Smooth muscle cell (in vitro differentiated cells): ENCODE data around the gene SOCS6. TPM values are rescaled to one million over a fixed set of nuclear protein-coding genes. Genes with fewer than 3 reads are reported as not detected.
A peak's percentile ranks its signal among the peaks of the same experiment; 100 is the strongest.

Experiments
- DNase-seq: peaks from one replicate; lab custom pipeline; 2025; ENCODE audit not compliant: unreplicated experiment; lab: John Stamatoyannopoulos, UW
- H2AFZ ChIP-seq: fragments of 200-600 bp; sonication (generic); 2 replicates; pipeline ENCODE4 v1.6.0; 2016; ENCODE audit warnings: antibody characterized with exemption, low read depth, mild to moderate bottlenecking
- H3F3A ChIP-seq: fragments of 200-600 bp; sonication (generic); 2 replicates; pipeline ENCODE4 v1.6.0; 2017; ENCODE audit warnings: antibody characterized with exemption, low read depth
- H3K27ac ChIP-seq: fragments of 200-600 bp; sonication (generic); 2 replicates; pipeline ENCODE4 v1.5.1; 2016; ENCODE audit warnings: low read depth, mild to moderate bottlenecking
- H3K27me3 ChIP-seq: fragments of 200-600 bp; sonication (generic); 2 replicates; pipeline ENCODE4 v1.6.1; 2016; ENCODE audit warnings: low read depth, mild to moderate bottlenecking
- H3K36me3 ChIP-seq: fragments of 200-600 bp; sonication (generic); 2 replicates; pipeline ENCODE4 v1.5.1; 2016; ENCODE audit warnings: low read depth
- H3K4me1 ChIP-seq: fragments of 200-600 bp; sonication (generic); 2 replicates; pipeline ENCODE4 v1.5.1; 2016; ENCODE audit warnings: low read depth
- H3K4me2 ChIP-seq: fragments of 200-600 bp; sonication (generic); 2 replicates; pipeline ENCODE4 v1.6.0; 2016; ENCODE audit warnings: mild to moderate bottlenecking
- H3K4me3 ChIP-seq: fragments of 200-600 bp; sonication (generic); 2 replicates; pipeline ENCODE4 v1.5.1; 2016; ENCODE audit warnings: mild to moderate bottlenecking
- H3K79me2 ChIP-seq: fragments of 200-600 bp; sonication (generic); 2 replicates; pipeline ENCODE4 v1.6.0; 2016; ENCODE audit warnings: low read depth, mild to moderate bottlenecking
- H3K9ac ChIP-seq: fragments of 200-600 bp; sonication (generic); 2 replicates; pipeline ENCODE4 v1.6.0; 2016; ENCODE audit warnings: low read depth
- H3K9me3 ChIP-seq: fragments of 200-600 bp; sonication (generic); replicated peaks from 2 replicates; pipeline ENCODE4 v1.5.1; 2016; ENCODE audit warnings: low read depth
- H4K20me1 ChIP-seq: fragments of 200-600 bp; sonication (generic); 2 replicates; pipeline ENCODE4 v1.6.0; 2016; ENCODE audit warnings: low read depth
- CTCF ChIP-seq: fragments of 200-600 bp; sonication (generic); IDR thresholded peaks from 2 replicates; pipeline ENCODE4 v1.5.1; 2017; ENCODE audit warnings: borderline replicate concordance, mild to moderate bottlenecking, antibody characterized with exemption; ENCODE audit not compliant: insufficient read depth, poor library complexity, severe bottlenecking
- WGBS: methylation state at CpG from one replicate; pipeline ENCODE4 v1.1.7; 2016; ENCODE audit warnings: low lambda C conversion rate; 5-methylcytosine and 5-hydroxymethylcytosine counted together
- polyA plus RNA-seq: library from polyadenylated mRNA; unstranded; fragments of >200 nt; fragmentation: Nextera tagmentation; extraction: Ambion mirVana; gene quantifications from 2 replicates; pipeline ENCODE4 v1.2.1, GENCODE V29; 2016
- total RNA-seq: library from RNA; depleted of rRNA; stranded (reverse); fragments of >200 nt; gene quantifications from 2 replicates; pipeline ENCODE4 v1.2.3, GENCODE V29; 2014

The SOCS6 gene
- total and polyA plus RNA-seq, 2 experiments from 2014 or later = 8.5 to 38.0 TPM

GRCh38 chr18:70314151-70314782, 25.4 kb downstream of the SOCS6 start:
- H3K79me2 ChIP-seq = peaks cover 100% of the 10 kb centered on the region
- H3K9me3 ChIP-seq = no peaks in the 10 kb centered on the region
- peaks cover 99% of the 10 kb centered on the region for H4K20me1 ChIP-seq
- no peak overlapping the region for H3K9ac ChIP-seq
- H3K27me3 ChIP-seq = no peaks in the 10 kb centered on the region
- no peak for TF ChIP-seq CTCF
- no peaks in the 10 kb centered on the region for H3F3A ChIP-seq
- no peak overlapping the region for H3K4me3 ChIP-seq
- WGBS = 98% methylated on average over 6 of the region's 6 CpGs
- no peak overlapping the region for H3K27ac ChIP-seq
- no peak for DNase-seq
- no peak overlapping the region for H3K4me2 ChIP-seq
- no peak overlapping the region for H2AFZ ChIP-seq
- no peaks in the 10 kb centered on the region for H3K4me1 ChIP-seq
- H3K36me3 ChIP-seq = no peaks in the 10 kb centered on the region

- Histone ChIP-seq H3K36me3 (no peaks in the 10 kb centered on the region), H3F3A (peaks cover 5% of the 10 kb centered on the region), H3K4me2 (no peak overlapping the region), H3K27ac (no peak overlapping the region), H2AFZ (no peak overlapping the region), H4K20me1 (peaks cover 96% of the 10 kb centered on the region), H3K4me3 (no peak overlapping the region), H3K79me2 (peaks cover 97% of the 10 kb centered on the region), H3K9me3 (no peaks in the 10 kb centered on the region), H3K9ac (no peak overlapping the region), H3K4me1 (peaks cover 8% of the 10 kb centered on the region), H3K27me3 (no peaks in the 10 kb centered on the region)
- no peak for TF ChIP-seq CTCF
- whole genome bisulfite sequencing = 59% methylated on average over 4 of the region's 4 CpGs
- no peak for DNase-seq
These were observed 30.3 kb downstream of the SOCS6 start for GRCh38 chr18:70319187-70319586.

GRCh38 chr18:70321616-70322015, 32.8 kb downstream of the SOCS6 start:
- 98% methylated on average over 2 of the region's 2 CpGs for WGBS

More at GRCh38 chr18:70321616-70322015, 32.8 kb downstream of the SOCS6 start:
- Histone ChIP-seq H3K27ac (peak overlapping the region; percentile 38), H4K20me1 (peaks cover 82% of the 10 kb centered on the region), H3F3A (peaks cover 5% of the 10 kb centered on the region), H3K36me3 (no peaks in the 10 kb centered on the region), H3K4me1 (peaks cover 8% of the 10 kb centered on the region), H3K9ac (no peak overlapping the region), H3K4me3 (no peak overlapping the region), H3K27me3 (no peaks in the 10 kb centered on the region), H3K4me2 (no peak overlapping the region), H2AFZ (no peak overlapping the region), H3K9me3 (no peaks in the 10 kb centered on the region), H3K79me2 (peaks cover 96% of the 10 kb centered on the region)
- DNase-seq = no peak
- TF ChIP-seq CTCF = no peak
